Measurements from ENCODE around the gene TASL. TPM values are rescaled to one million over a fixed set of nuclear protein-coding genes. Genes with fewer than 3 reads are reported as not detected.
A peak's percentile ranks its signal among the peaks of the same experiment; 100 is the strongest.
"Not testable (repeated sequence)": the region's sequence is repeated elsewhere in the genome, so short reads cannot be mapped to it uniquely, and the experiment has no call there.

The TASL gene
- total RNA-seq, 1 donor from 2014 or later, result not detected

DNA sequence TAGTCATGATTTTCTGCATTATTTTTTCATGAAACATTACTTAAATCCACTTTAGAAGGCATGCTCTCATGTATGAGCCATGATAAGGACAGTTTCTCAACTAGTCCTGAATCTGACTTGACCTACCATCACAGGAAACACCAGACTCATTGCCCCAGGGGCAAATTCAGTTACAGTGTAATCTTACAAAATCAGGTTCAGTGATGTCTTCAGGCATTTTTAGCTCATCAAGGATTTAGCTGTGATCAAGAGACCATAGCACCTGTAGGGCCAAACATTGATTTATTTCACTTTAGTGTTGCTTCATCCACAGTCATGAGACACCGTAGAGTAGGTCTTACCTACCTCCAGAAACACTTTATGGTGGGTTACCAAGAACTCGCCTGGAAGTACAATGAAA lies 3.1 kb upstream of the TASL start:
- DNase-seq (ENCODE audit: low read depth), result no peak

DNA sequence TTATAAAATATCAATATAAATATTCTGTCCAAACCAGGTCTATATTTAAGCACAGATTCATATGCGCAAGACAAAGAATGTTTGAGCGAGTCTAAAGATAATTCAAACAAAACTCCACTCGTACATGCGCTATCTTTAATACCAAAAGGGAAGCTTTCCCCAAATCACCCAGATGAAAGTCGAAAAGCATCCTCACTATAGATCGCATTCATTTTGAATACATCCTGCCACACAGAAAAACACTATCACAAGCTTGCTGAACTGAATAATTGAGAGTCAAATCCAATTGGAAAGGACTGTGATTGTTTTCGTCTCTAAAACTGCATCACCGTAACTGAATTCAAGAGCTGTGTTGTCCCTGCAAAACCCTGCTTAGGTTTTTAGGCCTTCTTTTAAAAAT lies 685 bp downstream of the TASL start:
- no peak for DNase-seq (ENCODE audit: low read depth)

DNA sequence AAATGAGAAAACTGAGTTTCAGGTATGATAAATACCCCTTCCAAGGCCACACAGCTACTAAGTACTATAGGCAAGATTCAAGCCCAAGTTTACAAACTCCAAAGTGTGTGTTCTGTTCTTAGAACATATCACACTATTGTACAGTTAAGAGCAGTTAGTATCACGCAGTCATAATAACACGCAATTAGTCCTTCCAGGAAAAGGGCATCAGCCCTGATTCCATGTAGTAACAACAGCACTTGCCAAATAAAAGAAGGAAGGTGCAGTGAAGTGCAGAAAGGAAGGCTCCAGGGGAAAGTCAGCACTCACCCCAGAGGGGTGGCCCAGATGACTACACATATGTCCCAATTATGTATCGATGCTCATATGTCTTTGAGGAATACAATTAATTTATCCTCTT lies 4.4 kb downstream of the TASL start:
- DNase-seq (ENCODE audit: low read depth), result no peak

DNA sequence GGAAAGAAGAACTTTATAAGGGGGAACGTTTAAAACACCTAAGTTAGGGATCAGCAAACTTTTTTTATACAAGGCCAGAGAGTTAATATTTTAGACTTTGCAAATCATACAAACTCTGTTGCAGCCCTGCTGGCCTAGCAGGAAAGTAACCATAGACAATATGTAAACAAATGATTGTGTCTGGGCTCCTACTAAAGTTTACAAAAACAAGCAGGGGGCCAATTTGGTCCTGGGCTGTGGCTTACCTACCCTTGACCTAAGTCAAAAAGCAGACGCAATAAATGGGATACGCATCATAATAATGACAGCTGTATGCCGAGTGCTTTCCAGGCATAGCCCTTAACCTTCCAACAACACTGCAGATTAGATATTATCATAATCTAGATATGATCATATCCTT lies 4.9 kb downstream of the TASL start:
- DNase-seq (ENCODE audit: low read depth), result no peak

DNA sequence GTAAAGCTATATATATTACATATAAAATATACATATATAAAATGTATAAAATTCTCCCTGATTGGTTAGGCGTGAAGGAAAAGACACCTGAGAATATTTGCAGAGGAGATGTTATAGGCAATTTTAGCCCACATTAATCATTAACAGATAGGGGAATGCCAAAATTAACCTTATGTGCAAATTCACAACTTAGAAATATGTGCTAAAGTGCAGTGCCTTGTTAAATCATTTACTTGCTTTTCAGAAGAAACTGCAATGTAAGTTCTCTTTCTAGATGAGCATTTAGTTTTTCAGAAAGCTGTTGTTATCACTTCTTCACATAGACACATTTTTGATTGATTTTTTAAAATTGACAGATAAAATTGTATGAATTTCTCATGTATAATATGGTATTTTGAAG lies 5.6 kb downstream of the TASL start:
- no peak for DNase-seq (ENCODE audit: low read depth)

DNA sequence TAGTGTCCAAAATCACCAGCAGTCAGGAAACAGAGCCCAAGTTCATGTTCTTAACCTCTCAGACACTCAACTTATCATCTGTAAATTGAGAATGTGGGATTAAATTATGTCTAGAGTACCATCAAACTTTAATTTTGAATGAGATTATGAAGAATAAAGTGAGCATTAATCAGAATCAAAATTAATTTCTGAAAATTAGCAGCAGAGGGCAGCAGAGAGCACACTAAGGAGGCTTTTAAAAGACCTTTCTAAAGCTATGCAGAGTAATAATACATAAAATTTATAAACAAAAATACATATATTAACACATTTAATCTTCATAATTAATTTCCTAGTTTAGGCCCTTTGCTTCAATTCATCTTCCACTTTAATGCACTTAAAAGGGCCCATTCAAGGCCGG lies 7.1 kb downstream of the TASL start:
- DNase-seq (ENCODE audit: low read depth), result peak; percentile 30

DNA sequence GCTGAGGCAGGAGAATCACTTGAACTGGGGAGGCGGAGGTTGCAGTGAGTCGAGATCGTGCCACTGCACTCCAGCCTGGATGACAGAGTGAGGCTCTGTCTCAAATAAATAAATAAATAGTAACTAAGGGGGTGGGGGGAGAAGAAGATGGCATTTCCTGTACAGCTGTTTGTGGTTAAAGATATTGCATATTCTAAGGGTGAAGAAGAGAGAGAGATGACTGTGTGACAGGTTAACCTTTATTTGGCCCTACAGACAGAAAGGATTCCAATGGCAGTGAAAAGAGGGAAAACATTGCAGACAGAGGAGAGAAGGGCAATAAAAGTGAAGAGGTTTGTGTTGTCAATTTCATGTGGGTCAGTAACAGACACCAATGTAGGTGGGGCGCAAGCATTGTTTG lies 9.4 kb downstream of the TASL start:
- DNase-seq (ENCODE audit: low read depth), result peak; percentile 61

DNA sequence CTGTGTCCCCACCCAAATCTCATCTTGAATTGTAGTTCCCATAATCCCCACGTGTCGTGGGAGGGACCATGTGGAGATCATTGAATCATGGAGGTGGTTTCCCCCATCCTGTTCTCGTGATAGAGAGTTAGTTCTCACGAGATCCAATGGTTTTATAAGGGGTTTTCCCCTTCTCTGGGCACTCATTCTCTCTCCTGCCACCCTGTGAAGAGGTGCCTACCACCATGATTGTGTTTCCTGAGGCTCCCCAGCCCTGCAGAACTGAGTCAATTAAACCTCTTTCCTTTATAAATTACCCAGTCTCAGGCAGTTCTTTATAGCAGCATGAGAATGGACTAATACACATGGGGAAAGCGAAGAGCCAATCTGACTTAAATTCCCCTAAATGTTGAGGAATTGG lies 14.5 kb downstream of the TASL start:
- DNase-seq (ENCODE audit: low read depth), result not testable (repeated sequence)

DNA sequence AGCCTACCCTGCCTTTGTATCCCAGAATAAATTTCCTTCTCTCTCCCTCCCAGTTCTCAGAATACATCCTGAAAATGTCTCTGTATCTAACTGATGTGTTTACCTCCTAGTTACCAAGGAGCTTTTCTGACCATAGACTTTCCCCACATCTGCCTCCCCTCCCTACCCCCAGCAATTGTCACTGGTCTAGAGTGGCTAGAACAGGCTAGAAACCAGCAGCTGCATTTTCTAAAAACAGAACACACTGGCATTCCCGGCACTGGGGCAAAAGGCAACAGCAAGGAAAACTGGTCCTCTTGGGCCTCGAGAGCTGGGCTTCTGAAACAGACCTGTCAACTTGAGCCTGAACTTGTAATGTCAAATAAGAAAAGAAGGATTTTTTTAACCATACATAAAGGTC lies 16.4 kb downstream of the TASL start:
- DNase-seq (ENCODE audit: low read depth), result peak; percentile 92

DNA sequence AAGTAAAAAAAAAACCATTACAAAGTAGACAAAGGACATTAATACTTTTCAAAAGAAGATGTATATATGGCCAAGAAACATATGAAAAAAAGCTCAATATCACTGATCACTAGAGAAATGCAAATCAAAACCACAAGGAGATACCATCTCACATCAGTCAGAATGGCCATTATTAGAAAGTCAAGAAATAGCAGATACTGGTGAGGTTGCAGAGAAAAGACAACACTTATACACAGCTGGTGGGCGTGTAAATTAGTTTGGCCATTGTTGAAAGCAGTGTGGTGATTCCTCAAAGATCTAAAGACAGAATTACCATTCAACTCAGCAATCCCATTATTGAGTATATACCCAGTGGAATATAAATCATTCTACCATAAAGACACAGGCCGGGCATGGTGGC lies 39.3 kb downstream of the TASL start:
- DNase-seq (ENCODE audit: low read depth), result no peak

DNA sequence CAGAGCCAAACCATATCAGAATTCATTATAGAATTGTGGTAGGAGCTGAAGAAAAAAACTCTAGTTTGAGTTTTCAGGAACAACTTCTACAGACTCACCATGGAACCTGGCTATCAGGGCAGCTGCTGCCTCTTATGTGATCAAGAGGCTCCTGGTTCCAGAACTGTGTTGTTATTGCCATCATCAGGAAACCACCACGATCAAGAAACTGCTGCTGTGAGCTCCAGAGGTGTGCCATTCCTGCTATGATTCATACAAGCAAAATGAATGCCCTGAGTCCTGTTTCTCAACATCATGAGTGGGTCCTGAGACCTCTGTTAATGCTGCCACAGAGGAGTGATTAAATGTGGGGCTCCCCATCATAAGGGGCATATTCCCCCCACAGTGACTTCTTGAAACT lies 43.7 kb downstream of the TASL start:
- DNase-seq (ENCODE audit: low read depth), result no peak

DNA sequence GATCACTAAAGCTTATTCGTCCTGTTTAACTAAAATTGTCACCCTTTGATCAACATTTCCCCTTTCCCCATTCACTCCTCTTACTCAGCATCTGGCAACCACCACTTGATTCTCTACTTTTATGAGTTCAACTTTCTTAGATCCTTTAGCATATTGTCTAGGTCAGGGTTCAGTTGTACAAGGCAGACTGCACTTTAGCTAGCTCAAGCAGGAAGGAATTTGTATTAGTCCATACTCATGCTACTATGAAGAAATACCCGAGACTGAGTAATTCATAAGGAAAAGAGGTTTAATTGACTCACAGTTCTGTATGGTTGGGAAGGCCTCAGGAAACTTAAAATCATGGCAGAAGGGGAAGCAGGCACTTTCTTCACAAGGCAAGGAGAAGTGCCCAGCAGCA lies 44.3 kb downstream of the TASL start:
- no peak for DNase-seq (ENCODE audit: low read depth)

DNA sequence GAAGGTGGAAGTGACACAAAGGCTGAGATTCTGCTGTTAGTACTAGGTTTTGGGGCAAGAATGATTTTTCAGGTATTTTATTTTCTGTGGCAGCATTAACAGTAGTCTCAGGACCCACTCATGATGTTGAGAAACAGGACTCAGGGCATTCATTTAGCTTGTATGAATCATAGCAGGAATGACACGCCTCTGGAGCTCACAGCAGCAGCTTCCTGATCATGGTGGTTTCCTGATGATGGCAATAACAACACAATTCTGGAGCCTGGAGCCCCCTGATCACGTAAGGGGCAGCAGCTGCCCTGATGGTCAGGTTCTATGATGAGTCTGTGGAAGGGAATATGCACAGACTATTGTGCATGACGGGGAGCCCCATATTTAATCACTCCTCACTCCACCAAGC lies 47.0 kb downstream of the TASL start:
- peak; percentile 25 for DNase-seq (ENCODE audit: low read depth)

DNA sequence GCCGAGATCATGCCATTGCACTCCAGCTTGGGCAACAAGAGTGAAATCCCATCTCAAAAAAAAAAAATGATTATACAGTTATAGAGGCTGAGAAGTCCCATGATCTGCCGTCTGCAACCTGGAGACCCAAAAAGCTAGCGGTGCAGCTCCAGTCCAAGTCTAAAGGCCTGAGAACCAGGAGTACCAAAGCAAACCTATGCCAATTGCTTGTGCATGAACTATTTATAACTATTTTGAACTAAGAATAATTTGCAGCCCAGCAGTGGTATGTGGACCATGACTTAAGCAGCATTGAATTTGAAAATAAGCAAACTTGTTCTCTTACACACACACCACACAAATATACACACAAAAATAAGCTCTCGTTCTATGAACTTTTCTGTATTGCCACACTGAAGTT lies 51.8 kb downstream of the TASL start:
- DNase-seq (ENCODE audit: low read depth), result no peak

DNA sequence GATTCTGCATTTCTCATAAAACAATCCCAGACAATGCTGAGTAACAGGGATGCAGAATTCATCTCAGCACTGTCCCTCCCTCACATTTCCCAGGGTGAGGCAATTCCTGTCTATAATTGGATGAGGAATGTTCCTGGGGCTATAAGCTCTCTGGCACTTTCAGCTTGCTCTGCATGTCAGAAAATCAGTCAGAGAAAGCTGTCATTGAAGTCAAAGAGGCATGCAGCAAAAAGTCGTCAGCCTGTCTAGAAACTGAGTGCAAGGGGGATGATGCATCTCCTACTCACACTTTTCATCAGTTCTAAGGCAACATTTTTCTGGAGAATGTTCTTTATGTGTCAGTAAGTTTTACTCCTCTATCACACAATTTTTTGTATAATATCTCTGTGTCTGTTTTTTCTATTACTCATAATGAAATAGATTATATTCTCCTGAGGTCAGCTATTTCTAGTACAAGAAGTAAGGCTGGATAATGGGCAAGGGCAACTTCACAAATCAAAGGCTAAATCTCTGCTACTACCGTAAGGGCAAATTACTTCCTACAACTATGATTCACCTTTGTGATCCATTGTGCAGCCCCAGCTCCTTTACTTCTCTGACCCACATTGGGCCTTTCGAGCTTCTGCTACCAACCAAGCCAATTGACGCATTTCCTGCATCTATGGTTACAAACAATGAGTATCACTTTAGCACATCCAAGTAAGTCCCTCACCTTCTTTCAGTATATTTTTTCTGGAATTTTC lies 56.0 kb downstream of the TASL start:
- no peak for DNase-seq (ENCODE audit: low read depth)

DNA sequence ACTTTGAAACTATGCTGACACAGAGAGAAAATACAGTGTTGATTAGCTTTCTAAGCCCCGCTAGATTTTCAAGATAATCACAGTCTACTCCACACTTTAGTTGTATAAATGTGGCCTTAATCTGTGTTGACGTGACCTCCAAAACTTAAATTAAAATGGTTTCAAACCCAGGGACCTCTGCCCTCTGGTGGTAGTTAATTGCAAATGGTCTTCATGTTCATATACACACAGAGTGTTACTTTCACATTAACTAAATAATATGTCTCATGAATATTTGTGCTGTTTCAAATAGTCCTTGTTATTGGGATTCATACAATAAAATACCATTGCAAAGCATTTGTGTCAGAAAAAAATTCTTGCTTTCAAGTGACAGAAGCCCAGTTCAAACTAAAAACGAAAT lies 64.3 kb downstream of the TASL start:
- DNase-seq (ENCODE audit: low read depth), result no peak

Other genes with a start within 250 kb of the TASL start
- gene GK, start 75.7 kb upstream of the TASL start, total RNA-seq, result 3.8 and 5.5 TPM in 2 replicates

Data from myocyte (in vitro differentiated cells).